AG10803 (cell line): ENCODE results near the gene ATG4A.

Experiments used
- DNase-seq: peaks from one replicate; pipeline ENCODE4 v3.0.0; 2010; ENCODE audit warnings: low read depth
- H3K4me3 ChIP-seq: 2 replicates; pipeline ENCODE4 v1.5.1; 2011; ENCODE audit warnings: mild to moderate bottlenecking, low read length, control low read depth
- CTCF ChIP-seq: conservative IDR thresholded peaks from 2 replicates; pipeline ENCODE4 v1.5.1; 2011; ENCODE audit warnings: mild to moderate bottlenecking, low read length, control low read depth, inconsistent platforms

Gene ATG4A

GRCh38 chrX:108167211-108167872 lies 75.8 kb downstream of the ATG4A start:
- no peak overlapping the region for H3K4me3 ChIP-seq
- DNase-seq: peak; percentile 12
- TF ChIP-seq CTCF: no peak

DNA sequence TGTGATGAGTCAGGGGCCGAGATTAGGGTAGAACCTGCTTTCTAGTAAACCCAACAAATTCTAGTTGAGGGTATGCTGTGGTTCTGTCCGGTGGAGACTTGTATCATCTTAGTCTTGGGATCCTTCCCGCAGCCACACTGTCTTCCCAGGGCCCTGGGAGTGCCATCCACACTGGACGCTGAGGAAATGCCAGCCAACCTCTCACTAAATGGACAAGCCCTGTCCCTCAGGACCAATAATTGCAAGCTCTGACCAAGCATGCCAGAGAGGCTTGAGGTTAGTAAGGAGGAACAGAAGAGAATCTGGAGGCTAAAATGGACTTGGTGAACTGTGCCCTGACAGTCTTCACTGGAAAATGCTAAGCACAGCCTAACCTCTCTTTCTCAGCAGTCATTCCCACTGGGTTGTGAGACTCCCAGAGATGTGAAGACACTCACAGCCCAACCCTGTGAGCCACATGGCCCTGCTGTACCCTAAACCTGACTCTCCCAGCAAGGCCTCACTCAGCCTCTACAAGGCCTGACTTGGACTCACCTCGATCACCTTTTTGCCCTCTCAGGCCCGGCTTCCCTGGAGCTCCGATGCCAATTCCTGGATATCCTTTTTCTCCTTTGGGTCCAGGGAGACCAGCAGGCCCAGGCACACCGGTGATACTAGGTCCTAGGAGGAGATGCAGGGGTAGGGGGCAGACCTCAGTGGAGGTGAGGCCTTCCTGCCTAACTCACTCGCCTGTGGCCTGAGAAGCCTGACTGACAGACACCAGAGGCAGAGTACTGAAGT lies 77.6 kb downstream of the ATG4A start:
- H3K4me3 ChIP-seq: no peak overlapping the region
- no peak for DNase-seq
- TF ChIP-seq CTCF: no peak

DNA sequence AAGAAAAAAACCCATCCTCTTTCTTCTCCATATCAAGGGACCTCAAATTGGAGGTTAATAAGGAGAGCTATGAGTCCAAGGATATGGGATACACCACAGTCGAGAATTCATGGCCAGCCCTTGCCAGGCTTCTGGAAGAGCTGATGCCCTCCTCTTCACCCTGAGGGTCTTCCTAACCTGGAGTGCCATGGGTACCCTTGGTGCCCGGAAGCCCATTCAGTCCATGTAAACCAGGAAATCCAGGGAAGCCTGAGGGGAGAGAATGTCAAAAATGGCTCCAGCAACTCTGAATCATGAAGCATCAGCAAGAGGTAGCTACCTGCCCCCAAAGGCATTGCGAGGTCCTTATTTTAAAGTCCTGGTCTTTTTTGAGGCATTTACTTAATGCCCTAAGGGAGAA lies 78.2 kb downstream of the ATG4A start:
- DNase-seq: no peak
- TF ChIP-seq CTCF: no peak

DNA sequence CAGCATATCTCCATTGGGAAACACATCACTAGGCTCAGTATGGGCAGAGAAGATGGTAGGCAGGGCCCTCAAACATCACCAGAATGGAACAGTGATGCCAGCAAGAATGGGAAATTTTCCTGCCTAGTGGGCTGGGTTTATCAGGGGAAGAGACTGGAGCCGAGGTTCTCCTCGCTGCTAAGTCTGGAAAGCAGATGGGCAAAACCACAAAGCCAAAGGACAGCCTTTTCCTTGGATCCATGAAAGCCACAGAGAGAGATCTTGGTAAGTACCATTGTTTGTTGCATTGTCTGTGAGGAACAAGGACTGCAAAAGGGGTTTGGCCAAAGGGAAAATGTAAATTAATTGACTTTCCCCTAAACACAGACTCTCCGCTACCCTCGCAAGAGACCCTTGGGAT lies 80.1 kb downstream of the ATG4A start:
- no peak for DNase-seq
- no peak overlapping the region for H3K4me3 ChIP-seq
- no peak for TF ChIP-seq CTCF

More for the DNA sequence above, 78.2 kb downstream of the ATG4A start:
- H3K4me3 ChIP-seq: no peak overlapping the region

- H3K4me3 ChIP-seq: no peak overlapping the region
- TF ChIP-seq CTCF: no peak
- DNase-seq: no peak
Observed at GRCh38 chrX:108173874-108174273, 82.3 kb downstream of the ATG4A start.

DNA sequence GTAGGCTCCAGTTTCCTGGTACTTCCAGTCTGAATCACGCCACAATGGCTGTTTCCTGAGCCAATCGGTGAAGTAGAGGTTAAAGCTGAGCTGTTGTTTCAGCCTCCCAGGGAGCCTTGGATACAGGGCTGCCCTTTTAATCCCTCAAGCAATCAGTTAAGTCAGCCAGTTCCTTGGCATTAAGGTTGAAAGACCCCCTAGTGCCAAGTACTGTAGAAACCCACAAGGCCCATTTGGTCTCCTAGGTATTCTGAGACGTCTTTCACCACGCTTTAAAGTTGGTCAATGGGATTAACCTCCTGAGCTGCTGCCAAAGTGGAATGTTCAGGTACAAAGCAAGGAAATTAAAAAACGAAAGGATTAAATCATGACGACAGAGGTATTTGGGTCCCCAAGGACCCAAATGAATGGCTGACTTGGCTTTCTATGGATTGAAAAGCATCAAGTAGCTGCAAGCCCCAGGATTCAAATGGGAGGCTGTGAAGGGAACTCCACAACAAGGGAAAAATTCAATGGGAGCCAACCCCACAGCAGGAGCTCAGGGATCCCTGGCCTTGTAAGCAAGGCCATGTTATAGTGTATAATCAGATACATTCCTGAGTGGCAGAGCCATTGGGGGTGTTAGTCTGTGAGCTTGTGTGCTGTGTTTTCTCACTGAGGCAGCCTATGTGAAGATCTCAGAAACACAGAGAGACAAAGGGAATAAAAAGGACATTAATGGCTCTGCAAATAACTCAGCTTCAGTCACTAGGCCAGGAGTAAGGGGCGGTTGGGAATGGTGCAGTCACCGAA lies 86.0 kb downstream of the ATG4A start:
- H3K4me3 ChIP-seq: no peak overlapping the region
- TF ChIP-seq CTCF: no peak
- no peak for DNase-seq
